ENCODE data around the gene TRABD2B.

GRCh38 chr1:47787560-47787959 lies 209.6 kb downstream of the TRABD2B start:
- no peak for TF ChIP-seq CTCF (IDR thresholded peaks at IDR 0.05)
- no peak for TF ChIP-seq POLR2A (IDR thresholded peaks at IDR 0.05)
